A549 (cell line): Measurements from ENCODE around the gene ZNF439. TPM values are rescaled to one million over a fixed set of nuclear protein-coding genes. Genes with fewer than 3 reads are reported as not detected.
"Not testable (repeated sequence)": the region's sequence is repeated elsewhere in the genome, so short reads cannot be mapped to it uniquely, and the experiment has no call there.

ENCODE experiments used
- ATAC-seq, 2 experiments: fragments of 200-7000 bp in 1 of 2; fragments of >200 bp in 1 of 2; cut with Nextera tagmentation in 1 of 2; cut with Tn5 transposase in 1 of 2; 3 replicates each; pipeline versions ENCODE4 v1.8.0 to v1.9.1; 2018 to 2020; ENCODE audit warnings: mild to moderate bottlenecking in 1 of 2, moderate library complexity in 1 of 2
- CTCF ChIA-PET: fragments of 300-600 bp; sonication (Branson Sonifier 250); formaldehyde crosslinking; extraction: SDS; loops from one replicate; lab custom pipeline; 2021; ENCODE audit warnings: antibody characterized with exemption, inconsistent platforms; lab: Yijun Ruan, JAX
- POLR2A ChIA-PET: fragments of 350-600 bp; formaldehyde crosslinking; extraction: SDS; loops from one replicate; lab custom pipeline; 2021; ENCODE audit warnings: antibody characterized with exemption, inconsistent platforms; lab: Yijun Ruan, JAX
- DNase-seq, 2 experiments: peaks; one replicate each; pipeline versions ENCODE4 v3.0.0 to v3.0.0-alpha.2; 2011 to 2016; ENCODE audit warnings: low read depth in 1 of 2, low spot score in 1 of 2
- FAIRE-seq: peaks from 2 replicates; lab custom pipeline; 2011; peaks lifted over from hg19 to GRCh38; lab: Jason Lieb, UNC
- H3K27ac ChIP-seq, 2 experiments: fragments of >200 bp; sonication (Bioruptor Twin); formaldehyde crosslinking; 3 replicates each; pipeline ENCODE4 v1.5.1; 2016 to 2017
- H3K4me1 ChIP-seq: fragments of >200 bp; sonication (Bioruptor Twin); formaldehyde crosslinking; 3 replicates; pipeline ENCODE4 v1.6.1; 2016
- H3K4me2 ChIP-seq: fragments of >200 bp; sonication (Bioruptor Twin); formaldehyde crosslinking; 3 replicates; pipeline ENCODE4 v1.6.1; 2016
- H3K4me3 ChIP-seq: fragments of >200 bp; sonication (Bioruptor Twin); formaldehyde crosslinking; 3 replicates; pipeline ENCODE4 v1.5.1; 2016
- H3K9me3 ChIP-seq: fragments of >200 bp; sonication (Bioruptor Twin); formaldehyde crosslinking; 3 replicates; pipeline ENCODE4 v1.6.1; 2016
- ATOH8 ChIP-seq: fragments of 250-450 bp; sonication (Bioruptor Pico); IDR thresholded peaks from 2 replicates; pipeline ENCODE4 v1.5.0; 2020; ENCODE audit warnings: low read depth, mild to moderate bottlenecking, moderate library complexity
- CBX2 ChIP-seq: fragments of 200-600 bp; sonication (generic); IDR thresholded peaks from 2 replicates; pipeline ENCODE4 v1.6.1; 2016; ENCODE audit warnings: low read depth, mild to moderate bottlenecking, borderline replicate concordance
- CBX8 ChIP-seq: fragments of 200-600 bp; sonication (generic); IDR thresholded peaks from 2 replicates; pipeline ENCODE4 v1.6.1; 2016
- CHD2 ChIP-seq: fragments of 150-350 bp; IDR thresholded peaks from 2 replicates; pipeline ENCODE4 v1.6.1; 2014; ENCODE audit warnings: low read length; ENCODE audit not compliant: partially characterized antibody
- CHD4 ChIP-seq: fragments of 200-600 bp; sonication (generic); IDR thresholded peaks from 2 replicates; pipeline ENCODE4 v1.6.1; 2016; ENCODE audit warnings: antibody characterized with exemption, mild to moderate bottlenecking, borderline replicate concordance
- FOSB ChIP-seq: fragments of 250-450 bp; sonication (Bioruptor Pico); IDR thresholded peaks from 2 replicates; pipeline ENCODE4 v1.5.0; 2020; ENCODE audit warnings: mild to moderate bottlenecking, moderate library complexity
- FOXS1 ChIP-seq: fragments of 250-450 bp; sonication (Bioruptor Pico); IDR thresholded peaks from 2 replicates; pipeline ENCODE4 v1.5.0; 2020; ENCODE audit warnings: mild to moderate bottlenecking, moderate library complexity
- HEYL ChIP-seq: fragments of 250-450 bp; sonication (Bioruptor Pico); IDR thresholded peaks from 2 replicates; pipeline ENCODE4 v1.8.0; 2021; ENCODE audit warnings: mild to moderate bottlenecking, moderate library complexity
- HMGXB4 ChIP-seq: fragments of 250-450 bp; sonication (Bioruptor Pico); IDR thresholded peaks from 2 replicates; pipeline ENCODE4 v1.5.0; 2021; ENCODE audit warnings: mild to moderate bottlenecking, moderate library complexity, borderline replicate concordance
- JUN ChIP-seq, 2 experiments: fragments of >200 bp; sonication (Bioruptor Twin); formaldehyde crosslinking; IDR thresholded peaks; 2 replicates in 1 of 2; 3 replicates in 1 of 2; pipeline ENCODE4 v1.6.1; 2016 to 2017
- MAZ ChIP-seq: fragments of 150-350 bp; IDR thresholded peaks from 2 replicates; pipeline ENCODE4 v1.6.1; 2014; ENCODE audit warnings: antibody characterized with exemption, low read depth, low read length, borderline replicate concordance
- REST ChIP-seq: fragments of 200-600 bp; sonication (generic); IDR thresholded peaks from 2 replicates; pipeline ENCODE4 v1.6.1; 2016; ENCODE audit warnings: antibody characterized with exemption, mild to moderate bottlenecking, moderate library complexity
- USF2 ChIP-seq: fragments of 450-650 bp; IDR thresholded peaks from 2 replicates; pipeline ENCODE4 v1.6.1; 2014; ENCODE audit warnings: antibody characterized with exemption
- ZC3H11A ChIP-seq: fragments of 450-650 bp; IDR thresholded peaks from 2 replicates; pipeline ENCODE4 v1.6.1; 2014; ENCODE audit warnings: antibody characterized with exemption, mild to moderate bottlenecking
- ZNF302 ChIP-seq: fragments of 250-450 bp; sonication (Bioruptor Pico); IDR thresholded peaks from 2 replicates; pipeline ENCODE4 v1.9.0; 2021; ENCODE audit warnings: inconsistent platforms, mild to moderate bottlenecking, moderate library complexity
- WGBS: methylation state at CpG from one replicate; pipeline ENCODE4 v1.1.6; 2017; ENCODE audit errors: missing lambda C conversion rate; 5-methylcytosine and 5-hydroxymethylcytosine counted together
- polyA plus RNA-seq, 4 experiments: library from polyadenylated mRNA; depleted of rRNA in 3 of 4; stranded (reverse); fragments of >200 nt; fragmentation: RNase III in 1 of 4; extraction: RNeasy Plus Mini Kit Qiagen cat#74134 plus additional on column Dnase treatment in 1 of 4; gene quantifications; 2 replicates in 3 of 4; 3 replicates in 1 of 4; pipeline ENCODE4 v1.2.3, GENCODE V29; 2011 to 2017

Gene ZNF439
- polyA plus RNA-seq, 2 of the 4 experiments (the other 2 are of a cell fraction): not detected

- Histone ChIP-seq H3K27ac (no peak overlapping the region), H3K4me2 (no peak overlapping the region), H3K4me1 (no peaks in the 10 kb centered on the region), H3K9me3 (no peaks in the 10 kb centered on the region), H3K4me3 (no peak overlapping the region)
- no peak for DNase-seq
- ChIA-PET CTCF (interaction anchor here (0.5 kb wide), 1 partner anchor 505 kb away, joined by 3 read pairs; no protein-coding TSS in a partner anchor), POLR2A (no interaction called here)
- no peak for FAIRE-seq
- WGBS: 34% methylated on average over 6 of the region's 6 CpGs
- no peak for ATAC-seq
- TF ChIP-seq ZC3H11A (no peak), CBX8 (no peak), USF2 (no peak), FOSB (CRISPR knock-in tag) (no peak), HMGXB4 (CRISPR knock-in tag) (no peak), CHD4 (no peak), HEYL (CRISPR knock-in tag) (no peak), REST (no peak), CHD2 (no peak), ATOH8 (CRISPR knock-in tag) (no peak)
Measured at GRCh38 chr19:11894851-11895250, 46.3 kb downstream of the ZNF439 start.

- ATAC-seq (no peak), FAIRE-seq (no peak), DNase-seq (no peak)
- Histone ChIP-seq H3K9me3 (peaks cover 2% of the 10 kb centered on the region; the same call in 1 of the 3 replicates), H3K4me3 (no peak overlapping the region), H3K4me1 (no peaks in the 10 kb centered on the region), H3K4me2 (no peak overlapping the region), H3K27ac (no peak overlapping the region)
- WGBS: 18% methylated on average over 3 of the region's 3 CpGs
- CTCF ChIA-PET: no interaction called here
- POLR2A ChIA-PET: no interaction called here
- TF ChIP-seq JUN (IDR thresholded peaks at IDR 0.05): no peak
Measured at GRCh38 chr19:11902228-11902627, 53.7 kb downstream of the ZNF439 start.

- peaks cover 2% of the 10 kb centered on the region; the same call in 1 of the 3 replicates for H3K9me3 ChIP-seq
- DNase-seq (no peak), ATAC-seq (no peak), FAIRE-seq (no peak)
- no peaks in the 10 kb centered on the region for H3K4me1 ChIP-seq
- H3K4me3 ChIP-seq: no peak overlapping the region
- no peak overlapping the region for H3K27ac ChIP-seq
- H3K4me2 ChIP-seq: no peak overlapping the region
- TF ChIP-seq CBX2 (no peak), FOXS1 (CRISPR knock-in tag) (no peak), ZNF302 (no peak), CBX8 (no peak), MAZ (no peak)
- ChIA-PET POLR2A (no interaction called here), CTCF (interaction anchor here (1.0 kb wide), 1 partner anchor 15 kb away, joined by 3 read pairs; no protein-coding TSS in a partner anchor)
- WGBS: 14% methylated on average over 3 of the region's 3 CpGs
Measured at GRCh38 chr19:11905928-11906327, 57.4 kb downstream of the ZNF439 start.

- H3K9me3 ChIP-seq, POLR2A ChIA-PET, H3K27ac ChIP-seq, H3K4me2 ChIP-seq, H3K4me1 ChIP-seq, H3K4me3 ChIP-seq, FAIRE-seq, DNase-seq, ATAC-seq: not testable (repeated sequence)
- CTCF ChIA-PET: interaction anchor here (0.6 kb wide), 1 partner anchor 15 kb away, joined by 3 read pairs; no protein-coding TSS in a partner anchor
- WGBS: 0% methylated on average over 1 of the region's 1 CpG
Measured at GRCh38 chr19:11911937-11912336, 63.4 kb downstream of the ZNF439 start.

GRCh38 chr19:11914417-11915051 lies 66.0 kb downstream of the ZNF439 start:
- H3K27ac ChIP-seq, DNase-seq, H3K9me3 ChIP-seq, ATAC-seq, FAIRE-seq, H3K4me1 ChIP-seq, H3K4me2 ChIP-seq, H3K4me3 ChIP-seq, POLR2A ChIA-PET: not testable (repeated sequence)
- CTCF ChIA-PET: interaction anchor here (0.6 kb wide), 1 partner anchor 150 kb away, joined by 4 read pairs; no protein-coding TSS in a partner anchor
- WGBS: 3% methylated on average over 4 of the region's 4 CpGs
